Kidney (tissue), 14 donors: ENCODE data around the gene RNF149. TPM values are rescaled to one million over a fixed set of nuclear protein-coding genes. Genes with fewer than 3 reads are reported as not detected.
A peak's percentile ranks its signal among the peaks of the same experiment; 100 is the strongest.

ENCODE experiments used
- DNase-seq, 5 donors: peaks; one replicate each; pipeline ENCODE4 v3.0.0-alpha.2; 2013 to 2020
- FAIRE-seq: peaks from 2 replicates; lab custom pipeline; 2012; peaks lifted over from hg19 to GRCh38; lab: Jason Lieb, UNC
- H3K27ac ChIP-seq, 2 donors: one replicate each; pipeline ENCODE4 v1.7.0; 2013; ENCODE audit warnings: low read depth in 2 of 2, low read length in 2 of 2, inconsistent platforms in 1 of 2
- H3K27me3 ChIP-seq: one replicate; pipeline ENCODE4 v1.7.1; 2013; ENCODE audit warnings: low read length, inconsistent platforms; ENCODE audit not compliant: control insufficient read depth, insufficient read depth
- H3K36me3 ChIP-seq, 3 donors: one replicate each; pipeline versions ENCODE4 v1.7.0 to v1.7.1; 2013; ENCODE audit warnings: low read length in 3 of 3, control low read depth in 1 of 3, inconsistent platforms in 1 of 3; ENCODE audit not compliant: insufficient read depth in 3 of 3, control insufficient read depth in 2 of 3
- H3K4me1 ChIP-seq, 3 donors: one replicate each; pipeline versions ENCODE4 v1.7.0 to v1.7.1; 2013; ENCODE audit warnings: low read length in 3 of 3, inconsistent platforms in 1 of 3, low read depth in 1 of 3; ENCODE audit not compliant: control insufficient read depth in 2 of 3, insufficient read depth in 2 of 3
- H3K4me3 ChIP-seq, 3 donors: one replicate each; pipeline versions ENCODE4 v1.7.0 to v1.8.1; 2013; ENCODE audit warnings: low read length in 3 of 3, control low read depth in 1 of 3, inconsistent platforms in 1 of 3
- H3K9ac ChIP-seq, 3 donors: one replicate each; pipeline versions ENCODE4 v1.7.0 to v1.7.1; 2013; ENCODE audit warnings: low read length in 3 of 3, control low read depth in 1 of 3, inconsistent platforms in 1 of 3
- H3K9me3 ChIP-seq, 3 donors: one replicate each; pipeline versions ENCODE4 v1.7.0 to v1.7.1; 2013; ENCODE audit warnings: low read length in 3 of 3, control low read depth in 1 of 3, inconsistent platforms in 1 of 3; ENCODE audit not compliant: control insufficient read depth in 2 of 3, insufficient read depth in 1 of 3
- CTCF ChIP-seq: IDR thresholded peaks from 3 replicates; pipeline ENCODE4 v1.5.1; 2012; ENCODE audit warnings: mild to moderate bottlenecking, moderate library complexity, borderline replicate concordance; ENCODE audit not compliant: insufficient read depth; ENCODE audit errors: extremely low read depth
- intact Hi-C: fragments of 100-400 bp; cut with DNase I; formaldehyde crosslinking; loops from one replicate; pipeline ENCODE4 v1.11.1; 2022
- polyA plus RNA-seq: library from polyadenylated mRNA; stranded (reverse); fragments of 350-450 nt; fragmentation: Illumina TruSeq; extraction: RNeasy Lipid Tissue Mini Kit (QIAGEN cat#74804); gene quantifications from one replicate; pipeline ENCODE4 v1.2.3, GENCODE V29; 2014; ENCODE audit warnings: low read depth, low replicate concordance; ENCODE audit not compliant: insufficient read depth
- total RNA-seq: library from RNA; stranded (reverse); fragmentation: NEBNext Ultra II Directional; extraction: Animal tissue kit (Norgen Biotek cat#: 25700); gene quantifications from one replicate; pipeline ENCODE4 v1.2.1, GENCODE V29; 2021
- donor health status: control.
- donor health status: control.
- donor health status: control.
- donor health status: control.
- donor health status: control.
- donor health status: DM: yes; HTN: yes; CAD: no.
- donor health status: Normal renal cell carcinoma (clear cell type).

The RNF149 gene
- total and polyA plus RNA-seq, 2 donors from 2014 or later: 30.1 to 75.8 TPM

GRCh38 chr2:101329026-101329425, 20.5 kb upstream of the RNF149 start:
- H3K27ac ChIP-seq: peak overlapping the region in 1 of 2 donors; percentile 34
- H3K27me3 ChIP-seq: no peaks in the 10 kb centered on the region
- H3K9me3 ChIP-seq: no peaks in the 10 kb centered on the region
- intact Hi-C loops: no loop called here
- peaks cover 0 to 4% (median 0%) of the 10 kb centered on the region in 3 donors for H3K4me1 ChIP-seq
- DNase-seq (no peak), FAIRE-seq (no peak)
- no peaks in the 10 kb centered on the region for H3K36me3 ChIP-seq
- no peak for TF ChIP-seq CTCF
- no peak overlapping the region for H3K4me3 ChIP-seq
- H3K9ac ChIP-seq: no peak overlapping the region

GRCh38 chr2:101328474-101329007, 20.0 kb upstream of the RNF149 start:
- Histone ChIP-seq H3K36me3 (no peaks in the 10 kb centered on the region), H3K4me3 (no peak overlapping the region), H3K9ac (no peak overlapping the region), H3K4me1 (peaks cover 0 to 4% (median 0%) of the 10 kb centered on the region in 3 donors), H3K27ac (peak overlapping the region in 1 of 2 donors; percentile 34), H3K9me3 (no peaks in the 10 kb centered on the region), H3K27me3 (no peaks in the 10 kb centered on the region)
- peak in 1 of 5 donors; percentile 36 for DNase-seq
- FAIRE-seq: no peak
- TF ChIP-seq CTCF: no peak
- intact Hi-C loops: no loop called here

GRCh38 chr2:101327863-101328394, 19.4 kb upstream of the RNF149 start:
- Histone ChIP-seq H3K4me1 (peaks cover 0 to 4% (median 0%) of the 10 kb centered on the region in 3 donors), H3K27ac (peak overlapping the region in 1 of 2 donors; percentile 40), H3K4me3 (no peak overlapping the region), H3K36me3 (no peaks in the 10 kb centered on the region), H3K27me3 (no peaks in the 10 kb centered on the region), H3K9me3 (no peaks in the 10 kb centered on the region), H3K9ac (no peak overlapping the region)
- peak in 3 of 5 donors; percentile 54 to 80 (median 70) for DNase-seq
- intact Hi-C loops: no loop called here
- no peak for TF ChIP-seq CTCF
- FAIRE-seq: no peak
